ENCODE measurements around the gene PDE6B.
"Not testable (repeated sequence)": the region's sequence is repeated elsewhere in the genome, so short reads cannot be mapped to it uniquely, and the experiment has no call there.

The PDE6B gene

DNA sequence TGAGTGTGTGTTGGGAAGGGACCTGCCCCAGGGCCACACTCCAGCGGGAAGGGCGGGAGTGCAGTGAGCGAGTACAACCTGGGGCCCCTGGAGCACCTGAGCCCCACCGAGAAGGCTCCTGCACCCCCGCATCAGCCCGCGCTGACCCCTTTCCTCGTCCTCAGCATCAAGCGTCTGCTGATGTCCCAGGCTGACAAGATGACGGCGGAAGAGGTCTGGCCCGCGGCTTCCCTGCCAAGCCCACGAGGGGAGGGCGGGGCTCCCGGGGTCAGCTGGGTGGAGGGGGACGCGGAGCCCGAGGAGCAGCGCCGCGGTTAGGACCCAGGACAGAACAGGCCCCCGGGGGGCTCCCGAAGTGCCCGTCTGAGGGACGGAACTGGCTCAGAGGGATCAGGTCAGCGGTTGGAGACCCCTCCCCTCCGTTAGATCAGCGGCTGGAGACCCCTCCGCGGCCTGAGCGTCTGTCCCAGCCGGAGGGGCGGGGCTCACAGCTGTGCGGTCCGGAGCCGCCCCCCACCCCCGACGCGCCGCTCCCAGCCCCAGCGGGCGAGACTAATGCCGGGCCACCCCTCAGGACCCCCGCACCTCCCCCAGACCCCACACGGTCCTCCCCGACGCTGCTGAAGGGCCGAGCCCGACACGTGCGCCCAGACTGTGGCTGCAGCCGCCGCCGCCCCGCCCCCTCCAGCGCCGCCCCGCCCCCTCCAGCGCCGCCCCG is 55.7 kb downstream of the PDE6B start:
- DNase-seq (ENCODE audit: extremely low spot score, insufficient read length, low read depth) (no peak), FAIRE-seq (no peak)

DNA sequence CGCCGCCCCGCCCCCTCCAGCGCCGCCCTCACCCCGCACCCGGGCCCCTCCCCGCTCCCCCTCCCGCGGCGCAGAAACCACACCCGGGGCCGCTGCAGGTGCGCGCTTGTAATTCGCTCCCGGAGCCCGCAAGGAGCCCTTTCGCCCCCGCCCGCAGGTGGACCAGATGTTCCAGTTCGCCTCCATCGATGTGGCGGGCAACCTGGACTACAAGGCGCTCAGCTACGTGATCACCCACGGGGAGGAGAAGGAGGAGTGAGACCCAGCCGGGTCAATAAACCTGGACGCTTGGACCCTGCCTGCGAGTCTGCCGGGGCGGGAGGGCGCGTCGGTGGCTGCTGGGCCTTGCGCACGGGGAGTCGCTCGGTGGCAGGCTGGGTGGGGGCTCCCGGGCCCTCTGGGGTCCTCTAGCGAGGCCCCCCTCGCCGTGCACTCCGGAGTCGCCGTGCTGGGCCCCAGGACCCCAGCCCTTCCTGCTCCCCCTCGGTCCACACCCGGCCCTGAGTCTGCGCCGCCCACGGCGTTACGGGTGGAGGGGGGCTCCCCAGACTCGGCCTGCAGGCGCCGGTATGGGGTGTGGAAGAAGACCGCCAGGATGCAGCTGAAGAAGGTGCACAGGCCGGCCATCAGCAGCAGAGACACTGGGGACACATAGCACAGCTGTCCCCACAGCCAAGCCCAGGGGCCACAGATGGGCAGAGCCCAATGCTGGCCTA is 56.5 kb downstream of the PDE6B start:
- FAIRE-seq (no peak), DNase-seq (ENCODE audit: extremely low spot score, insufficient read length, low read depth) (no peak)

DNA sequence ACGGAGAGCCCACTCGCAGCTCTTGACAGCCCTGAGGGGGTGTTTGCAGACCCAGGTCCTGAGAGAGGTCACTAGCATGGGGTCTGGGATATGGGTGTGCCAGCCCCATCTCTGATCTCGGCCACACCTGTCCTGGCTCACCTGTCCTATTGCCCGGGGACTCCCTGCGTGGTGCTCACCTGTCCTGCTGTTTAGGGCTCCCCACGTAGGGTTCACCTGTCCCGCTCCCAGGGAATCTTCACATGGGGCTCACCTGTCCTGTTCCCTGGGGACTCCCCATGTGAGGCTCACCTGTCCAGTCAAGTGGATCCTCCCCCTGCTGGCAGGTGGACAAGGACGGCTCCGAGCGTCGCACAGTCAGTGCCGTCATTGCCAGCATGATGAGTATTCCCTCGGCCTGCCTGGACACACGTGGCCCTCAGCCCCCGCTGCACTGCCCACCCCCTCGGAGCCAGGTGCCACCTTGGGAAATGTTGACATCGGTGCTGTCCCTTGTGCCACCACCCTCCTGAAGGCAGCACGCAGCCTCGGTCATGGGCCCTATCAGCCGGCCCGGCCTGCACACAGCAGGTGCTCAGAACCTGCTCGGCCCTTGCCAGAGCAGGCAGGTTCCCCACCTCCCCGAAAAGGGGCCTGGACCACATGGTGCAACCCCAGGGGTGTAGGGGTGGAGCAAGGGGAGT is 57.3 kb downstream of the PDE6B start:
- DNase-seq (ENCODE audit: extremely low spot score, insufficient read length, low read depth) (no peak), FAIRE-seq (no peak)

DNA sequence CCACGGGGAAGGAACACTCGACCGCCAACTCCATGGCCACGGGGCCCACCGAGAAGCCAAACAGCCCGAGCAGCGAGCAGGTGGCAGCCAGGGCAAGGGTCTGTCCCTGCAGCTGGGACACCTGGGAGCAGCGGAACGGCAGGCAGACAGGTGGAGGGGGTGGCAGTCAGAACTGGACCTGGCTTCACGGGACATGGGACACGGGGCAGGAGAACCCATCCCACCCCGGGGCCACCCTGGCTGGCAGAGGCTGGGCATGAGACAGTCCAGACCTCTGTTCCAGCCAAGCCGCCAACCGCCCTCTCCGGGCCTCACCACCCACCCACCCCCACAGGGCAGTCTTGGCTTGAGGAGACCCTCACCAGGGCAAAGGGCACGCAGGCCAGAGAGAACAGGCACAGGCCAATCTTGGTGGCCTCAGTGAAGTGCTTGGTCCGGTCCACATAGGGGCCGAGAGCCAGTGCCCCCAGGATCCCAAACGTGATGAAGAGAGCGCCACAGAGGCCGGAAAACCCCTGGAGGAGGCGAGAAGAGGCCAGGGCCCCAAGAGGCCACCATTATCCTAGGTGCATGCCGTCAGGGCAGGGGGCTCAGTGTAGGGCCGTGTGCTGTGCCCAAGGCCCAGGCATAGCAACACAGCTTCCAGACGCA is 58.0 kb downstream of the PDE6B start:
- no peak for FAIRE-seq
- DNase-seq (ENCODE audit: extremely low spot score, insufficient read length, low read depth) = no peak

DNA sequence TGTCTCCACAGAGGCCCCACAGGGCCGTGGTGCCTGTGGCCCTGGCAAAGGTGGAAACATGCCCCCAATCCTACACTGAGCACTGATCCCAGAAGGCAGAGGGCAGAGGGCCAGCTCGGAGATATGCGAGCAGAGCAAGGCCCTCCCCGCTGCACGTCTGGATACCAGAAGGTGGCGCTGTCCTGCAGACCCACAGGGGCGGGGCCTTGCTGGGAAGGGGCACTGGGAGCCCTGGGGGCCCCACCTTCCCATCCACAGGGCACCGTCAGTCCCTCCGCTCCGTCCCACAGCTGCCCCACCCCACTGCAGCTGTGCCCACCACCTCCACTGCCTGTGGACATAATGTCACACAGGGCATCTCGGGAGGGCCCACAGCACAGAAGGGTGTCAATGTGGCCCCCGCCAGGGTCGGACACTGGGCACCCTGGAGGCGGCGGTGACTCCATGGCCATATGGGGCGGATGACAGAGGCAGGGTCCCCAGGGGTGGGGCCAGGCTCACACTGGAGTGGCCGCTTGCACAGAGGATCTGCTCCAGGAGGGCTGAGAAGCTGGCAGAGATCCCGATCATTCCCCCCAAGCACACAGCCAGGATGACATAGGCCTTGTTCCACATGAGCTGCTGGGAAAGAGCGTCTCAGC is 58.7 kb downstream of the PDE6B start:
- no peak for FAIRE-seq
- no peak for DNase-seq (ENCODE audit: extremely low spot score, insufficient read length, low read depth)

DNA sequence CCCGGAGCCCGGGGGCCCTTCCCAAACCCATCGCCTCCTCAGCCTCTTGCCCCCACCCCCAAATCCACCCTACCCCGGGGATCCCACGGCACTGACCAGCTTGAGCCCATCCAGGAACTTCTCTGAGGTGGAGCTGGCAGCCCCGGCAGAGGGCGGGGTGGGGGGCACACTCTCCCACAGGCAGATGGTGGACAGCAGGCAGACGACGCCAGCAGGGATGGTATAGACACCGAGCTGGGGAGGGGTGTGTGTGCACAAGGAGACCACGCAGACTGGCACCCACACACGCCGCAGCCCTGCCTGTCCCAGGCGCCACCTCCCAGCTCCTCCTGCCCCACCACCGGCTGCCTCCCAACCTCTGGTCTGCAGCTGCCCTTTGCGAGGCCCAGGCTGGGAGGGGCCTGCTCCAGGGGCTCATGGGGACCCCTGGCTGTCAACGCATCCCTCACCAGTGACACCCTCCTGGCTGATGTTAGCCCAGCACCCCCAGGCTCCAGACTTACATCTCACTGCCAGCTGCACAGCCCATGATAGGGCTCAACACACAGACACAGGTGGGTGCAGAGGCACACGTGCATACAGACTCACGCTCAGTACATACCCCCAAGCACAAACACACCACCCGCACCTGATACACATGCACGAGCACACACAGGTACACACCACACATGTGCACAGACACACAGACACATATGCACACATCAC is 59.4 kb downstream of the PDE6B start:
- DNase-seq (ENCODE audit: extremely low spot score, insufficient read length, low read depth) (no peak), FAIRE-seq (no peak)

DNA sequence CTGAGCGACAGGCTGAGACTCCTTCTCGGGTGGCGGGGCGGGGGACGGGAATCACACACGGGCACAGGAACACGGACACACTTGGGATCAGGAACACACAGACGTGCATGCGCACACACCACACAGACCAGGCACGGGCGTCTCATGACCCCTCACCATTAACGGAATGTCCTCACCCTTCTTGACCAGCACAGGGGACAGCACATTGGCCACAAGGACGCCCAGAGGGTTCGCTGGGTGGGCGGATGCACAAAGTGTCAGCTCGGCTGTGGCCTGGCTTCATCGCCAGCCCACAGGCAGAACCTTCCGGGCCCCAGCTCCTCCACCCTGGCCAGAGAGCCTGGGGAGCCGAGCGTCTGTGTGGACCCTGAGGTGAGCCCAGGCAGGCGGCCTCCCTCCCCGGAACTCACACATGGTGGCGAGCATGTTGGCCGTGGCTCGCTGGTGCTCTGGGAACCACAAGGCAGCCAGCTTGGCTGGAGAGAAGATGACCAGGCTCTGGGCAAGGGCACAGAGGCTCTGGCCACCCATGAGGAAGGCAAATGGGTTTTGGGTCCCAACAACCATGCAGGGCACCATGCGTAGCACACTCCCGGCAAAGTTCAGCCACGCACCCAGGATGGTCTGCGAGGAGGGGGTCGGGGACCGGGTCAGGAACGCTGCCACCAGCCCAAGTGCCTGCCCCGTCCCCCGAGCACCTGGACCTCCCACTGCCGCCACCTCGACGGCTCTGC is 60.5 kb downstream of the PDE6B start:
- DNase-seq (ENCODE audit: extremely low spot score, insufficient read length, low read depth) (no peak), FAIRE-seq (no peak)

DNA sequence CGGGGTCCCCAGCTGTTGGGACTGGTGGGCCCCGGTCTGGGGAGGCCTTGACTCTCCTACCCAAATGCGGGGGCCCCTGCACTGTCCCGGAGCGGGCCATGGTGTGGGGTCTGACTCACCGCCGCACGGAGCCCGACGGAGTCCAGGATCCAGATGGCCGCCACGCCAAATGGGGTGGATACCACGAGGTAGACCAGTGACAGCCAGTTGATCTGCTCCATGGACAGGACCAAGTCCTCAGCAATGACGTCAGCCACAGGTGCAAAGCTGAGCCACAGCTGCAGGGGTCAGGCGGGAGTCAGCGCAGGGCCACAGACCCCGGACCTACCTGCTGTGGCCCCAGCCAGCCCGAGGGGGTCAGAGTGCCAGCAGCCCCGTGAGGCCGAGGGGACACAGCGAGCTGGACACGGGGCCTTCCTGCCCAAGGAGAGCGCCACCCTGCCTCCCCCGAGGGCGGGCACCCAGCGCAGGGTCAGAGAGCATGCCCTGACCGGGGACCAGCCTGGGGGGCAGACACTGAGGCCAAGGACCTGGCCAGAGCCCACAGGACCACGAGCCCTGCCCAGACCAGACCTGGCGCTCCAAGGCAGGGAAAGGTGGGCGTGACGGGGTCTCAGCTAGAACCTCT is 61.2 kb downstream of the PDE6B start:
- no peak for DNase-seq (ENCODE audit: extremely low spot score, insufficient read length, low read depth)
- no peak for FAIRE-seq

DNA sequence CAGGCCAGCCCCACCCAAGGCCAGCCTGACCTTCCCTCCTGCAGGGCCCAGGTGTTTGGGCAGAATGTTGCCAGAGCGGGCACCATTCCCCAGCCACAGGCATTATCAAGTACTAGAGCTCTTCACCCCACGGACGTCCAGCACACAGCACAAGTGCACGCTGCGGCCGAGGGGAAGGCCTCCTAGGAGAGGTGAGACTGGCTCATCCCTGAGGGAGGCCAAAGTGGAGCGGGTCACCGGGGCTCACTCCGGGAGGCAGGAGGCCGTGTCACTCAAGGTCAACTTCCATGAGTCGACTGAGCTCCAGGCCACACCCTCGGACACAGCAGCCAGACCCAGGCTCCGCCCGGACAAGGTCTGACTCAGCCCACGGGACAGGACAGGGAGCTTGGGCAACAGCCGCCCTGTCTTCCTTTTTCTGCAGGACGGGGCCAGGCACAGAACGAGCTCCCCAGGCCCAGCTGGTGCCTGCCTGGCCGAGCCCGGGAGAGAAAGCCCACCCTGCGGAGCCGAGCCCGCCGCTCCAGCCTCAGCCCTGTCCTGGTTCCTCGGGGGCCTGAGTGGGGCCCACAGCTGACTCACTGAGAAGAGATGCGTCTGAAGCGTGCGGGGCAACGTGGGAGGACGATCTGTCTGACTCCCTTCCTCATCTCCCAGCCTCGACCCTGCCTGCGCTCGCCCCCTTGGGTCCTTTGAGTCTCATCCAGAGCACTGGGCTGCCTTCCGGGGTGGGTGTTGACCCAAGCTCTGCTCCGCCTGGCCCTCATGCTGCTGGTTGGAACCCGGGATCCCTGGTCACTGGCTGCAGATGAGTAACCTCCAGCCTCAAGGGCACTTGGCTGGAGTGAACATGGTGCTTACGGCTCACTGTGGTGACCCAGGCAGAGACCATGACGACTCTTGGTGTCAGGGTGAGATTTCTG is 61.9 kb downstream of the PDE6B start:
- DNase-seq (ENCODE audit: extremely low spot score, insufficient read length, low read depth) = no peak
- FAIRE-seq = no peak

DNA sequence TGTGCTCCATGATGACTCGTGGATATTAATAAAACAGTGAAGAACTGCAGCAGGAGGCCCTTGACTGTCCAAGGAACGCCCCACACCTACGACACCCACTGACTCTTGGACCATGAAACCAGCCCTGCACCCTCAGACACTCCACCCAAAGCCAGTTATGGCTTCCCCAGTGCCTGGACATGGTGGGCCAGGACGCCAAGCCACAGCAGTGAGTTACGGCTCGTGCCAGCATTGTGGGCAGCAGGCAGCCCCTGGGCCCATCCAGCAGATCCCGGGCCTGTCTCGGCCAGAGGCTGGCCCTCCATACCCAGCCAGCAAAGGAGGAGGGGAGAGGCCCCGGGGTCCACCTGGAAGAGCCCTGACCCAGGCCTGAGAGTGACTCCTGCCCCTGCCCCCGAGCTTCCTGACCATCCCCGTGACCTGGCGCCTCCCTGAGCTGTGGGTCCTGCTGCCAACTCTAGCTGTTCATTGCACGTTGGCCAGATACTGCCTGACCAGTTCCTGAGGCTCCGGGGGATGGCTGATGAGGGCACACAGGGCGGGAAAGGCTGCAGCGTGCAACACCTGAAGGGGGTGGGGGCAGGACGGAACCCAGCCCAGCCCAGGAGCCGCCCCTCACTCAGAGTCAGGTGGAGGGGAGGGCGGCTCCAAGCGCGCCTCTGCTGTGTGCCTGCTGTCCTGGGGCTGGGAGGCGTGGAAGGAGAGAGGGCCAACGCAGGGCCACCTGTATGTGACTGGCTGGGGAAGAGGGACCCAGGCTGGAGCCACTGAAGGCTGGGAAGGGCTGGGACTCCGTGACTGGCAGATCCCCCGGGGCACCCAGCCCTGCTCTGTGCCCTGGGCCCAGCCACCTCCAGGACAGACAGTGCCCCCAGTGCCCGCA is 62.8 kb downstream of the PDE6B start:
- no peak for FAIRE-seq
- no peak for DNase-seq (ENCODE audit: extremely low spot score, insufficient read length, low read depth)

DNA sequence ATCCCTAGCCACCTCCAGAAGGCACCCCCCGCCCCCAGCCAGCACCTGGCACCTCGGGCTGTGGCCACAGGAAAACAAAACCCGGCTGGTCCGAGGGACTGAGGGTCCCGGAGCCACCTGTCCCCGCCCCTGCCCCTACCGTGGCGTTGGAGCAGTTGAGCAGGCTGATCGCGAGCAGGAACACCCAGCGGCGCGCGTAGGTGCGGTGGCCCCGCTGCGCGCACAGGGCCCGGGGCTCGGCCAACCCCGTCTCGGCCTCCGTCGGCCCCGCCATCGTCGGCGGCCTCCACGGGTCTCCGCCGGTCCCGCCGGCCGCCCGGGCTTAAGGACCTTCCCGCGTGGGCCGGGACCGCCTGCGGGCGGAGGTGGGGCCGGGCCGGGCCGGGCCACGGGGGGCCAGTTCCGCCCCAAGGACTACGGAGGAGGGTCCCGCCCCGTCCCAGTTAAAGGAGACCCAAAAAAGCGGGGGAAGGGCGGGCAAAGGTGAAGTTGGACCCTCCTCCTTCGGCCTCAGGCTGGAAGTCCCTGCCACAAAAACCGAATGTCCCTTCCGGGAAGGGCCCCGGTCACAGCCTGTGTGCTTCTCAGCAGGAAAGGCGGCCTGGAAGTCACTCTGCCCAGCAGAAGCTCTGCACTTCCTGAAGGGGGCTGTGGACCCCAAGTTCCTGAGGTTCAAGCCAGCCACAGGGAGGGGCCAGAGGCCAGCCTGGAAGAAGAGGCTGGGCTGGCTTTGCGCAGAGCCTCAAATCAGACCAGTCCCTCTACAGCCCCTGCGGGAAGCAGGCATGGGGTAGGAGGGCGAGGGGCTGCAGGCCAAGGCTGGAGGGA is 63.7 kb downstream of the PDE6B start, which contains the start of gene SLC49A3:
Gene SLC49A3 (minus strand): TSS at position 298 of the 828 bp plus-strand sequence. CDS start 24 bp downstream, at position 274.
- no peak for DNase-seq (ENCODE audit: extremely low spot score, insufficient read length, low read depth)

DNA sequence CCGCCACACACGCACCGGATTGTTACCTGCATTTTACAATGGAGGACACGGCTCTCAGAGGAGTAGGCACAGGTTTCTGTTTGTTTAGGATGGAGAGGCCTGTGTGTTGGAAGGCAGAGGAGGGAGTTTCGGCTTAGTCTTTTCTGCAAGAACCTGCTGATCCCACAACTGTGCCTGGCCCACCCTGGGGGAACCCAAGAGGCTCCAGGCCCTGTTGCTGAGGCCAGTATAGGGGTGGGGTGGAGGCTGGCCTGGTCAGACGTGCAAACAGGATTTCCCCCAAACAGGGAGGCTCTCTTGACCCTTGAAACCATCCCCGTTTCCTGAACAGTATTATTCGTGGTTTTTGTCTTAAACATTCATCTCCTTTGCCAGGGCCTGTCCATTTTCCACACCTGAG is 64.3 kb downstream of the PDE6B start:
- no peak for DNase-seq (ENCODE audit: extremely low spot score, insufficient read length, low read depth)
- no peak for FAIRE-seq

More for the DNA sequence above, 63.7 kb downstream of the PDE6B start, which contains the start of gene SLC49A3:
- no peak for FAIRE-seq

DNA sequence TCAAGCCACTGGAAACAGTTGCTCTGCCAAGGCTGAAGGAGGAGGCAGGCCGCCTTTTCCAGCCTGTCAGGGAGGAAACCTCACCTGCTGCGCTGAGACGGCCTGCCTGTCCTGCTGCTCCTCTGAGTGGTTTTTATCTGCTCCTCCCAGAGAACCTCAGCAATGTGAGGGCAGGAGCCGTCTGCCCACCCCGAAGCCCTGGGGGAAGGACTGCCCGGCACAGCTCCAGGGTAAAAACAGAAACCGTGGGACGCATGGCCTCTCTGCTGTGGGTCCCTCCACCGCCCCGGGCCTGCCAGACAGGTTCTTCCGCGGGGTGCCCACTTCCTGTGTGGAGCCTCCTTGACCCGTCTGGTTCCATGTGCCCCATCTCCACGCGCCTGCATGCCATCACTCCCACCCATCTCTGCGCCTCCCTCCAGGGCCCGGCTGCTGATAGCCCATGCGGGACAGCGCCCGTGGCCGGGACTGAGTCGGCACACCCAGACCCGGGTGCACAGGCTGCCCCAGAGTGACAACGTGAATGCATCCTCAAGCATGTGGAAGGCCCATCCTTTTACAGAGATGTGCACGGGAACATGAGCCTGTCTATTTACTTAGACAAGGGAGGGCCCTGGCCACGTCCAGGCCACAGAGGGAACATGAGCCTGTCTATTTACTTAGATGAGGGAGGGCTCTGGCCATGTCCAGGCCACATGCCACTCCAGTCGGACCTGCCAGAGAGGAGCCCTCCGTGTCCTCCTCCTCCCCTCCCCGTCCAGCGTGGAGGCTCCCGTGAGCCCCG is 67.6 kb downstream of the PDE6B start:
- DNase-seq (ENCODE audit: extremely low spot score, insufficient read length, low read depth) = no peak
- FAIRE-seq = no peak

DNA sequence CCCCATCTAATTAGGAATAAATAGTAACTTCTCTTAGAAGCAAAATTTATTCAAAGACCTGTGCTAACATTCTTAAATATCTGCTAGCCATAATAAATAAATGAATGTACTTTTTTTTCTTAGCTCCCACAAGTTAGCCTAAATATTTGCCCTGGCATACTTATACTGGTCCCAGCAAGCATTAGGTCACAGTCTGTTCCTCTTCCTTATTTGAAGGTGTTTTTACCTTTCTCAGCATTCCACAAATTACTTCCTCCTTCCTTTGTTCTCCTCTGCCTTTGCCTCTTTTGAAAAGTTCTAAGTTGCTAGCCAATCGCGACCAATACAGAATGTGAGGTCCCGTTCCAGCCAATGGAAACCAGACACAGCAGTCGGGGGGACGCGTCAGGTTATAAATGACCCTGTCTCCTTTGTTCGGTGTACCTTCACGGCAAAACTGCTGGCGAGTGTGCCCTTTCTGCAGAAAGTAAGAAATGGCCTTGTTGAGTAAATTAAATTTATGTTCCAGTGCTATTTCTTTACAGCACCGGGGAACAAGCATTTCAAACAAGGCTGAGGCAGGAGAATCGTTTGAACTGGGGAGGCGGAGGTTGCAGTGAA is 69.1 kb downstream of the PDE6B start:
- DNase-seq (ENCODE audit: extremely low spot score, insufficient read length, low read depth); FAIRE-seq: not testable (repeated sequence)
